Body of pancreas (tissue), 4 donors: ENCODE measurements around the gene OLA1. TPM values are rescaled to one million over a fixed set of nuclear protein-coding genes. Genes with fewer than 3 reads are reported as not detected.

ENCODE experiments used
- ATAC-seq: fragments of 150-250 bp; one replicate; pipeline ENCODE4 v1.9.1; 2016
- DNase-seq, 4 donors: peaks; one replicate each; pipeline ENCODE4 v3.0.0-alpha.2; 2019
- H3K27ac ChIP-seq, 4 donors: fragments of 200-600 bp; sonication (generic); 1 replicate in 3 of 4; 2 replicates in 1 of 4; pipeline versions ENCODE4 v1.5.1 to v1.6.1; 2016 to 2019; ENCODE audit warnings: mild to moderate bottlenecking in 1 of 4, mixed read lengths in 1 of 4, moderate library complexity in 1 of 4
- H3K27me3 ChIP-seq, 2 donors: fragments of 200-600 bp; sonication (generic); one replicate each; pipeline ENCODE4 v1.6.0; 2016; ENCODE audit warnings: mild to moderate bottlenecking in 1 of 2
- H3K36me3 ChIP-seq, 2 donors: fragments of 200-600 bp; sonication (generic); replicated peaks in 1 of 2; 2 replicates each; pipeline ENCODE4 v1.5.1; 2016; ENCODE audit warnings: low read depth in 2 of 2; ENCODE audit not compliant: insufficient read depth in 1 of 2
- H3K4me1 ChIP-seq: fragments of 200-600 bp; sonication (generic); one replicate; pipeline ENCODE4 v1.6.0; 2016
- H3K4me3 ChIP-seq, 2 donors: fragments of 200-600 bp; sonication (generic); 1 replicate in 1 of 2; 2 replicates in 1 of 2; pipeline ENCODE4 v1.5.1; 2016 to 2019
- H3K9me3 ChIP-seq, 3 donors: fragments of 200-600 bp; sonication (generic); 1 replicate in 2 of 3; 2 replicates in 1 of 3; pipeline ENCODE4 v1.5.1; 2016
- CTCF ChIP-seq, 7 experiments: fragments of 450-650 bp in 4 of 7; fragments of 200-600 bp in 3 of 7; sonication (generic) in 3 of 7; IDR thresholded peaks; one replicate each; pipeline ENCODE4 v1.5.1; 2016 to 2019; ENCODE audit warnings: antibody characterized with exemption in 7 of 7
- POLR2A ChIP-seq, 3 donors: fragments of 450-650 bp; IDR thresholded peaks; one replicate each; pipeline ENCODE4 v1.6.1; 2016; ENCODE audit warnings: antibody characterized with exemption in 3 of 3, mild to moderate bottlenecking in 2 of 3
- WGBS, 2 donors: methylation state at CpG; one replicate each; pipeline ENCODE4 v1.1.5; 2017; 5-methylcytosine and 5-hydroxymethylcytosine counted together
- intact Hi-C: fragments of 100-400 bp; cut with DNase I; formaldehyde crosslinking; loops from one replicate; pipeline ENCODE4 v1.15.1; 2023
- total RNA-seq, 2 donors: library from RNA; depleted of rRNA; stranded (reverse); fragments of >200 nt; gene quantifications; one replicate each; pipeline ENCODE4 v1.1.0, GENCODE V29; 2016

The OLA1 gene
- total RNA-seq, 2 donors from 2014 or later, result 17.8 to 43.3 TPM

DNA sequence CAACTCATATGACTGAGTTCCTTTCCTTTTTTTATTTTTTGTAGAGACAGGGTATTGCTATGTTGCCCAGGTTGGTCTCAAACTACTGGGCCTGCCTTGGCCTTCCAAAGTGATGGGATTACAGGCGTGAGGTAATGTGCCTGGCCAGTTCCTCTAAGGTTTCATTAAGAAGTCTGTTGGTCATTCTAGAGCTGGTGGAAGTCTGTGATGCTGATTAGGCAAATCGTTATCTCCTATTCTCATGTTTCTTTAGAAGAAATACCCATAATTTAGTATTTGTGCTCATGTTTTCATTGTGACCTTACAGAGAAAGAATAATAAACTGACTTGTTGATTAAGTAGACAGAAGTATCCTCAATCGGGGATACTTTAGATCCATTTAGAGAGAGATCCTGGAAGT is 177.0 kb downstream of the OLA1 start:
- 90 to 94% methylated on average over 3 of the region's 3 CpGs for WGBS, 2 donors
- H3K27ac ChIP-seq, result no peak overlapping the region
- no peak for TF ChIP-seq POLR2A (IDR thresholded peaks at IDR 0.05)
- no peak for TF ChIP-seq CTCF (IDR thresholded peaks at IDR 0.05)

DNA sequence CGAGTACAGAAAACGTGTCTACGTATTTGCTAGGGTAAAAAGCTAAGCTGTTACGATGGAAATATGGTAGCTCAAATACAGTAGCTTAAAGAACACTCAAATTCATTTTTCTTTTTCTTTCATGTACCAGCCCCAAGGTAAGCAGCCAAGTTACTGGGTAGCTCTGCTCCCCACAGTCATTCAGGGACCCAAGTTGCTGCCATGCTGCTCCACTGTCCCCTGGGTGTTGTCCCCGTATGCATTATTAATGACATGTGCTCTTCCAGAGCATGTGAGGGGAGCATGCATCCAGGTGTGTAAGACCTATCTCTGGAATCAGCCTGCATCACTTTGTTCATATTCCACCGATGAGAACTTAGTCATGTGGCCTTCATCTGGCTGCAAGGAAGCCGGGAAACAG is 178.1 kb downstream of the OLA1 start:
- Histone ChIP-seq H3K27me3 (no peaks in the 10 kb centered on the region), H3K4me3 (no peak overlapping the region), H3K4me1 (no peaks in the 10 kb centered on the region), H3K27ac (no peak overlapping the region), H3K9me3 (no peaks in the 10 kb centered on the region), H3K36me3 (no peaks in the 10 kb centered on the region)
- 80 to 91% methylated on average over 7 of the region's 7 CpGs for WGBS, 2 donors
- TF ChIP-seq CTCF (IDR thresholded peaks at IDR 0.05), result no peak
- ATAC-seq (no peak), DNase-seq (no peak)
- intact Hi-C loops, result no loop called here

More for the DNA sequence above, 177.0 kb downstream of the OLA1 start:
- Histone ChIP-seq H3K4me1 (no peaks in the 10 kb centered on the region), H3K27me3 (no peaks in the 10 kb centered on the region), H3K9me3 (no peaks in the 10 kb centered on the region), H3K4me3 (no peak overlapping the region), H3K36me3 (no peaks in the 10 kb centered on the region)
- DNase-seq (no peak), ATAC-seq (no peak)
- intact Hi-C loops, result no loop called here

DNA sequence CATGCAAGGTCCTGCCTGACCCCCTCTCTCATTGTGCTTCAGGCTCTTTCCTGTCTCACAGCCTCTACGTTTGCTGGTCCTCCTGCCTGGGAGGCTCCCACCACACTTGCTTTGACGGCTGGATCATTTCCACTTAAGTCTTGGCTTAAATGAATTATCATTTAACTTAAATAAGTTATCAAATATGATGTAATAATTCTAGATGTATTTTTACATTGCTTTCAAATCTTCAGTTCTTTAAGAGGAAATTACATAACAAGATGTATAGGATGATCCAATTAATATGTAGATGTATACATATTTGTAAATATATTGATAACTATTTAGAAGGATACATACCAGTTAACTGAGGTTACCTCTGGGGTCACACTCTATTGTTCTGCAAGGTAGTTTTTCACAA is 180.5 kb downstream of the OLA1 start:
- no peaks in the 10 kb centered on the region for H3K27me3 ChIP-seq

DNA sequence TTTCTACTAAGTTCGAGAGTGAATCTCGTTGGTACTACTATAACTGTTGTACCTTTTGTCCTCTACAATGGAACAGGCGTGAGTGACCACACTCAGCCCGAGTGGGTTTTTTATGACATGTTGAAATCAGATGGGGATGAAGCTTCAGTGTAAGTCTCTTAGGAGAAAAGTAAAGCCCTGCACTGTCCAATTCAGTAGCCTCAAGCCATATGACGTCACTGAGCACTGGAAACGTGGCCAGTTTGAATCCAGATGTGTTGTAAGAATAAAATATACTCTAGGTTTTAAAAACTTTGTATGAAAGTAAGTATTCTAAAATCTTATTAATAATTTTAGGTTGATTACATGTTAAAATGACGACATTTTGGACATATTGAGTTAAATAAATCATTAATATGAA is 181.5 kb downstream of the OLA1 start:
- Histone ChIP-seq H3K27me3 (no peaks in the 10 kb centered on the region), H3K4me1 (no peaks in the 10 kb centered on the region), H3K36me3 (no peaks in the 10 kb centered on the region), H3K9me3 (no peaks in the 10 kb centered on the region), H3K4me3 (no peak overlapping the region), H3K27ac (no peak overlapping the region)
- ATAC-seq, result no peak
- 81 to 88% methylated on average over 7 of the region's 7 CpGs for WGBS, 2 donors
- no peak for DNase-seq
- intact Hi-C loops, result no loop called here
- no peak for TF ChIP-seq CTCF (IDR thresholded peaks at IDR 0.05)
- no peak for TF ChIP-seq POLR2A (IDR thresholded peaks at IDR 0.05)

More for the DNA sequence above, 180.5 kb downstream of the OLA1 start:
- no peak for TF ChIP-seq CTCF (IDR thresholded peaks at IDR 0.05)
- no peak for TF ChIP-seq POLR2A (IDR thresholded peaks at IDR 0.05)
- no peaks in the 10 kb centered on the region for H3K9me3 ChIP-seq
- H3K4me1 ChIP-seq, result no peaks in the 10 kb centered on the region
- DNase-seq (no peak), ATAC-seq (no peak)
- 61 to 66% methylated on average over 2 of the region's 2 CpGs for WGBS, 2 donors
- no peak overlapping the region for H3K27ac ChIP-seq
- intact Hi-C loops, result no loop called here
- no peak overlapping the region for H3K4me3 ChIP-seq
- no peaks in the 10 kb centered on the region for H3K36me3 ChIP-seq

GRCh38 chr2:174063492-174064092 is 184.7 kb downstream of the OLA1 start:
- no peak for ATAC-seq

More at GRCh38 chr2:174063492-174064092, 184.7 kb downstream of the OLA1 start:
- Histone ChIP-seq H3K4me3 (no peak overlapping the region), H3K9me3 (no peaks in the 10 kb centered on the region), H3K27ac (no peak overlapping the region), H3K4me1 (no peaks in the 10 kb centered on the region), H3K27me3 (no peaks in the 10 kb centered on the region), H3K36me3 (no peaks in the 10 kb centered on the region)
- 88 to 90% methylated on average over 12 of the region's 12 CpGs for WGBS, 2 donors
- TF ChIP-seq CTCF (IDR thresholded peaks at IDR 0.05) (no peak), POLR2A (IDR thresholded peaks at IDR 0.05) (no peak)
- no peak for DNase-seq
- intact Hi-C loops, result no loop called here
